Activated naive CD8-positive, alpha-beta T cell treated with anti-CD3 and anti-CD28 coated beads, Interleukin-2, amount 50 U/mL, for 16 hours (primary cell): ENCODE results near the gene DNER.
"Not testable (repeated sequence)": the region's sequence is repeated elsewhere in the genome, so short reads cannot be mapped to it uniquely, and the experiment has no call there.

Experiments
- DNase-seq: peaks from one replicate; pipeline ENCODE4 v3.0.0-alpha.2; 2020; ENCODE audit warnings: low read depth, low spot score

DNER gene

DNA sequence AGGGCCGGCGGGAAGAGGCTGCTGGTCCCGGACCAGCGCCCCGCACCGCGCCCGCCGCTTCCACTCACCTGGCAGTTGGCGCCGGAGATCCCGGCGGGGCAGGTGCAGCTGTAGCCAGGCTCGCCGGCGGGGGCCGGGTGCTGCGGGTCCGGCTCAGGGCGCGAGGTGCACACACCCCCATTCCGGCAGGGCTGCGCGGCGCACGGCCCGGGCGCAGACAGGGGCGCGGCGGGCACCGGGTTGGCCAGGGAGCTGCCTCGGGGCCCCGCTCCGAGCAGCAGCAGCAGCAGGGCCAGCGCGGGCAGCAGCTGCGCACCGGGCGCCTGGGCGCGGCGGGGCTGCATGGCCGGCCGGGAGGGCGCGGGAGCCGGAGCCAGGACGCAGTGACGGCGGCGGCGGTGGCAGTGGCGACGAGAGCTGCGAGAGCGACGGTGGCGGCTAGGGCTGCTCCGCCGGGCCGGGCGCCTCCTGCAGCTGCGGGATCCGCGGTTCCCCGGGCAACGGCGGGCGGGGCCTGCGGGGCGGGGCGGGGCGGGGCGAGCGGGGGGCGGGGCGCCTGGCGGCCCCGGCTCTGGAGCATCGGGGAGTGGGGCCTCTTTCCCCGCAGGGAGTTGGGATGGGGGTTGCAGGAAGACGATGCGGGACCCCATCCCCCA, at the start of gene DNER:
Gene DNER, minus strand, starts transcription at position 476 of the 656 bp plus-strand sequence. Its CDS starts 132 bp downstream, at position 344.
- DNase-seq = no peak

GRCh38 chr2:229761663-229762062, 47.3 kb upstream of the DNER start:
- no peak for DNase-seq

DNA sequence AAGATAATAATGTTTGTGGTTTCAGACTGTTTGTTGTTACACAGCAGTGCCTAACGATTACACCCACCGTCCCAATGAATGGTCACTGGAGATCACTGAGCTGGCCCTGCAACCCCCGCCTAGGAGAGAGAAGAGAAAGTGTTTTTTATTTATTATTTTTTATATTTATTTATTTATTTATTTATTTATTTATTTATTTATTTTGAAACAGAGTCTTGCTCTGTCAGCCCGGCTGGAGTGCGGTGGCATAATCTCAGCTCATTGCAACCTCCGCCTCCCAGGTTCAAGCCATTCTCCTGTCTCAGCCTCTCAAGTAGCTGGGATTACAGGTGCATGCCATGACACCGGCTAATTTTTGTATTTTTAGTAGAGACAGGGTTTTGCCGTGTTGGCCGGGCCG, 43.1 kb upstream of the DNER start:
- DNase-seq = not testable (repeated sequence)

DNA sequence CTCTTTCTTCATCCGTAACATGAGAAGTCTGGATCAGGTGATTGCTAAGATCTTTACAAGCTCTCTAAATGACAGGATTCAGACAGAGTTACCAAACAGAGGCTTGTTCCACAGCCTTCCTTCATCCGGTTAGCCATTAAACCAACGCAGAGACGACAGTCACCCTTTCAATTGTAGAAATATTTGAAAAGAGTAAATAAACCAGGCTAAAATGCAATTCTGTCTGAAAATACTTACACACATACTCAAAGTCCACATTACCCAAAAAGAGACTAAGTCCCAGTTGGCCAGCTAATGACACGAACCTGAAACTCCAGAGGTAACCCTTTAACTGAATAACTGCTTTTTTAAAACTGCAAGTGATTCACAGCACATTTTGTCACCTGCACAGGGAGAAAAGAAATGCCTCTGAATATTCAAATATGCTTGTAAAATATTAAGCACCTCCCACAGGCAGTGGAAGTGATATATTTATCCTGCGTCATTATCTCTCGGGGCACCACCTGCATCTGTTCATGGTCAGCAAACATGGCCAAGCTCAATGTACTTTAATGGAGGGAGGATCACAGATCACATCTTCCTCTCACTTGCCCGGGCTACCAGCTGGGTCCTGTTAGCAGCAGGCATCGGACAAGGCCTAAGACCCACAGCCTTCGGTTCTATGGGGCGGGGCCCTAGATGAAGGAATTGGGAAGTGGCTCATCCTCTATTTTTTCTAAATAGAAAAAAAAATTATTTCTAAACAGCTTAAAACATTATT, 38.8 kb upstream of the DNER start:
- no peak for DNase-seq

DNA sequence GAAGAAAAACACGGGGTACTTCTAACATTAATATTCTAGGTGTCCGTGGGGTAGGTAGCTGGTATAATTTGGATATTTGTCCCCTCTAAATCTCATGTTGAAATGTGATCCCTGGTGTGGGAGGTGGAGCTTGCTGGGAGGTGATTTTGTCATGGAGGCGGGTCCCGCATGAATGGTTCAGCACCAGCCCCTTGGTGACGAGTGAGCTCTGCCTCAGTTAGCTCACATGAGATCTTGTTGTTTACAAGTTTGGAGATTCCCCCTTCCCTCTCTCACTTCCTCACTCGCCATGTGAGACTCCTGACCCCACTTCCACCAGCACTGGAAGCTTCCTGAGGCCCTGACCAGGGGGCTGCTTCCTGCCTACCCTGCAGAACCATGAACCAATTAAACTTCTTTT, 35.4 kb upstream of the DNER start:
- DNase-seq = no peak

GRCh38 chr2:229748950-229749349, 34.6 kb upstream of the DNER start:
- no peak for DNase-seq

- DNase-seq = not testable (repeated sequence)
These were observed 28.3 kb upstream of the DNER start for GRCh38 chr2:229742691-229743090.

DNA sequence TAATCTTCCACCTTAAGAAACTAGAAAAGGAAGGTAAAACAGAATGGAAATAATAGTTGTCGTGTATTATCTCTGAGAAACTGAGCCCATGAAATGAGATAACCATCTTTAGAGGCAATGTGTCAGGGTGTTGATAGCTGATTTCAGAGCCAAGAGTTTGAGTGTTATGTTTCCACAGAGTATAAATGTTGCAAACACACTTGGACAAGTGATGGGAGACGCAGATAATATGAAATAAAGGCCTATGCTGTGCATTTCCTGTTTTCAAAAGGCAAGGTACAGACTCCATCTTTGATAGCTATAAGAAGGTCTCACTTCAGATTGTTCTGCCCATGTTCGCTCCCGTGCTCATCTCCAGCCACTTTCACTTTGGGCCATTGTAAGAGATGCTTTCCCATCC, 25.9 kb upstream of the DNER start:
- DNase-seq = no peak

GRCh38 chr2:229738024-229738625, 23.8 kb upstream of the DNER start:
- no peak for DNase-seq

DNA sequence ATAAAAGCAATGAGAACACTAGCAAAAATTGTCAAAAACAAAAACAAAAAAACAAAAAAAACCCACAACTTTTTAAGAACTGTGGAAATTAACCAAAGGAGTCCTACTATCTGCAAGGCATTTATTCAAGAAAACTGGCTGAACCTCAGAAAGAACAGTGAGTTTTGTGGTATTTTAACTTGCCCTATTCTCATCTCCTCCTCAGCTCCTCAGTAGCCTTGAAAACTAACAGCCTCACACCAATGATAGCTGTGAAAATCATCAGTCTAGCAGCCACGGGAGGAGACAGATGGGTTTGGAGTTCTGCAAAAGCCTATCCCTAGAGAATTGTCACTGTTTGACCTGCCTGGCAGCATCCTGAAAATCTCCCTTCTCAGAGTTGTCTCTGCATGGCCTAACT, 20.1 kb upstream of the DNER start:
- DNase-seq = no peak

DNA sequence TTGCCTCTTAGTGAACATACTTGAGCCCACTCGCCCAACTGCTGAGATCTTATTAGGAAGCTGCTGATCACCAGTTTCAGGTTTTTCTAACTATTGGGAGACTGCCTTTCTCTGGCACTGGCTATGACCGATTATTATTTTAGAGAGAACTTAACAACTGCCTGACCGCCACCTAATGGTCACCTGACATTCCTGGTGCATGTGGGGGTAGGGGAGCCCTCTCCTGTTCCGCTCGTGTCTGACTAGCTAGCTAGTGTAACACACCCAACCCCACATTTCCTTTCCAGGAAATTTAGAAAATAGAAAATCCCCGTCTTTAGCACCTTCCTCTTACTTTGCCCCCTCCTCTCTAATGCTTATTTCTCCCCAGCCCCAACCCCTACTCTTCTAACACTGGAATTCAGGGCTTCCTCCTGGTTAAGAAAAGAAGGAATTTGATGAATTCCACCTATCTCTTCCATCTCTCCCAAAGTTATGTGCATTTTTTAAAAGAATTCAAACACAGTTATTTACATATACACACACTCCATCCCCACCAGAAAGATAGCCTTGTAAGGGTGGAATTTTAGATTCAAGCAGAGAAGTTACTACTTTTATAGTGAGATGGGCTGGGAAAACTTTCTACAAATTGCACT, 19.4 kb upstream of the DNER start:
- no peak for DNase-seq

GRCh38 chr2:229732897-229733296, 18.5 kb upstream of the DNER start:
- no peak for DNase-seq

DNA sequence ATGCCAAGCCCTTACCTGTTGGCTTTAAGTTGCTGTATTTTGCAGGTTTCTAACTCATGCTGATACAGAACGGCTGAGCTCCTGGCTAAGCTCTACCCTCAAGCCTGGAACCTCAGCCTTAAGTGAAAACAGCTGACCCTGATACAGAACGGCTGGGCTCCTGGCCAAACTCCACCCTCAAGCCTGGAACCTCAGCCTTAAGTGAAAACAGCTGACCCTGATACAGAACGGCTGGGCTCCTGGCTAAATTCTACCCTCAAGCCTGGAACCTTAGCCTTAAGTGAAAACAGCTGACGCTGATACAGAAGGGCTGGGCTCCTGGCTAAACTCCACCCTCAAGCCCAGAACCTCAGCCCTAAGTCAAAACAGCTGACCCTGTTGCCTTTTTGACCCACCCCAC, 17.6 kb upstream of the DNER start:
- DNase-seq = no peak

DNA sequence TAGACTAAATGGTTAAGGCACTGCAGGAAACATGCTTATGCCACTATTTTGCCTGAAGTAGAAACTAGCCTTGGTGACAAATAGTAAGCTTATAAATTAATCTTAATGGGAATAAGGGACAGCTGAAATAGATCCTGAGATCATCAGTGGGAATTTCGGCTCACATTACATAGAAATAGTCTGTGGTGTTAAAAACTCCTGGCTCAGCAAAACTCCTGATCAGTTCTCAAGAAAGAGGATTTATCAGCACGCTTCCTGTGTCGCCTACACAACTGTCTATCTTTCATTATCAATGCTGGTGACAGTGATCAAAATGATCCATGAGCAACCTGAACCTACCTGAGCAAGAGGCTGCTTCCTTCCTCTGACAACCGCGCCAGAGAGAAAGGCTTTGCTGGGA, 17.0 kb upstream of the DNER start:
- DNase-seq = no peak

GRCh38 chr2:229728370-229728769, 14.0 kb upstream of the DNER start:
- DNase-seq = no peak

- no peak for DNase-seq
These were observed 12.3 kb upstream of the DNER start for GRCh38 chr2:229726643-229727042.

DNA sequence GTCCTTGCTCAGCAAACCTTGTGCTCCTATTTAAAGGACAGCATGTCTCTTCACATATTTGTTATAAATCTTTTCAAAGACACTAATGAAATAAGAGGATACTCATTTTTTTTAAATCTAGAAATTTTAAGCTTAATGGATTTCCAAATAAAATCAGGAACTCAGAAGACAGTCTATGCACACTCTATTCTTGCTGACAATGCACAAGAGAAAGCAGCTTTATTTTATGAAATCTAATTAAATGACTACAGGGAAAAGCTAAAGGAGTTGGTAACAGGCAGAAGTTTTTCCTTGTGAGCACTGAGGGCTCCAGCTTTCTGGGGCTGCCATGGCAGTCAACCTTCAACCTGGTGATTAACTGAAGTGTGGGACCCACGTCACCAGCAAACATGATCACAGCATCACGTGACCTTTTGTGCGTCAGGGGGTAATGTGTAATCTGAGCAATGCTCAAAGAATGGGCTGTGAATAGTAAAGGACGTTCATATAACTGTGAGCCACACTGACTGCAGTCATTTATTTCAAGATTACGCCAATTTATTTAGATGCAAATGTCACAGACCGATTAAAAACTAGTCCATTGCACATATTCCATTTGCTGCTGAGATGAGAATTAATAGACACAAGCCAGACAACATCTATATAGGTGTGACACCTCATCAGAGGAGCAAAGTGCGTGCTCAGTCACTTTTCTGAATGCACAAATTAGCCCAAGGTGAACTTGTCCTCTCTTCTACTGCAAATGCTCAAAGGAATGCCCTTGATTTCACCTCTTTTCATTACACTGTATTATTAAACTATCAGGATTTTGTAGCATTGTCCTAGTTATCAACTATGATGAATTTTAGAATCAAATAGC, 11.6 kb upstream of the DNER start:
- DNase-seq = no peak

- DNase-seq = not testable (repeated sequence)
These were observed 8.8 kb upstream of the DNER start for GRCh38 chr2:229723192-229723591.

DNA sequence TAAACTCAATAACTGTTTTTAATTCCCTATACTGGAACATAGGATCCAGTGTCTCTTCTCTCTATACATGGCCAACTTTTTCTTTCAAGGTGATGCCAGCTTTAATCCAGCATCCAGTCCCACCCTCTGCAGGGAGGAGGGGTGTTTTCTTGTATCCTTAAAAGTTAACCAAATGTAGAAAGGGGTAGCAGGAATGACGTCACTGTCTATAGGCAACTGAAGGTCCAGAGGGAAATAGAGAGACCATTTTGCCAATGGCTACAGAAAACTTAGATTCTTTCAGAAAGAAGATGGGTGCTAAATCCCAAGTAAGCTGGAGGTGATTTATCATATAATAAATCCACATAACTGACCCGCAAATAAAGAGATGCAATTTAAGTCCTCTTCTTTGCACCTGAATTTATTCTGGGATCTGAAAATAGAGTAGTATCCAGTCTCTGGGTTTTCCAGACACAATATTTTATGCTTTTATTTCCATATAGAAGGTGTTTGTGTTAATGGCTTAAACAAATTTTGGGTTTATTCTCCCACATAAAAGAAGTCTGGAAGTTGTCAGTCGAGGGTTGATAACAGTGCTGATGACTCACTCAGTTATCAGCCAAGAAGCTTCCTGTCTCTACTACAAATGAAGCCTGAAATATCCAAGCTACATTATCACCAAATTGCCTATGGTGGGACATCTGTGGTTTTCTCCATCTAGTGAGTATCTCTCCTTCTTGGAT, 5.7 kb upstream of the DNER start:
- no peak for DNase-seq

DNA sequence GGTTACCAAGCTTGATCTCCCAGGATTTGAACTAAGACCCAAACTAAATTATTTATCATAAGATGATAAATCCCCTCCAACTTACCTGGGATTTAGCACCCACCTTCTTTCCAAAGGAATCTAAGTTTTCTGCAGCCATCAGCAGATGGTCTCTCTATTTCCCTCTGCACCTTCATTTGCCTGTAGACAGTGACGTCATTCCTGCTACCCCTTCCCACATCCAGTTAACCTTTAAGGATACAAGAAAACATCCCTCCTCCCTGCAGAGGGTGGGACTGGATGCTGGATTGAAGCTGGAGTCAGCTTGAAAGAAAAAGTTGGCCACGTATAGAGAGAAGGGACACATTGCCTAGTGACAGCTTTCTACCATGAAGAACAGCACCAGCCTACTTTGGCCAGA, 3.7 kb upstream of the DNER start:
- no peak for DNase-seq
